K562 (cell line): ENCODE results near the gene ERI2. TPM values are rescaled to one million over a fixed set of nuclear protein-coding genes. Genes with fewer than 3 reads are reported as not detected.

ENCODE experiments used
- BRD4 ChIP-seq: fragments of 200-600 bp; sonication (generic); IDR thresholded peaks from 2 replicates; pipeline ENCODE4 v1.6.1; 2017; ENCODE audit warnings: inconsistent platforms
- BRD9 ChIP-seq: fragments of 450-650 bp; IDR thresholded peaks from 2 replicates; pipeline ENCODE4 v1.6.1; 2018; ENCODE audit warnings: low read depth; ENCODE audit not compliant: partially characterized antibody
- BRF2 ChIP-seq: IDR thresholded peaks from 3 replicates; pipeline ENCODE4 v1.6.1; 2011; ENCODE audit warnings: borderline replicate concordance, mild to moderate bottlenecking; ENCODE audit not compliant: insufficient read length, insufficient read depth
- HDGF ChIP-seq: fragments of 450-650 bp; IDR thresholded peaks from 2 replicates; pipeline ENCODE4 v1.6.1; 2016
- L3MBTL2 ChIP-seq: fragments of 450-650 bp; IDR thresholded peaks from 2 replicates; pipeline ENCODE4 v1.6.1; 2016; ENCODE audit warnings: mild to moderate bottlenecking, moderate library complexity
- MITF ChIP-seq: IDR thresholded peaks from 2 replicates; pipeline ENCODE4 v1.6.1; 2014; ENCODE audit warnings: antibody characterized with exemption
- MYNN ChIP-seq, 2 experiments: sonication (generic); formaldehyde crosslinking in 1 of 2; IDR thresholded peaks; 2 replicates each; pipeline versions ENCODE4 v1.5.0 to v1.6.1; 2016 to 2020; ENCODE audit warnings: antibody characterized with exemption in 1 of 2, missing genetic modification reagents in 1 of 2
- PHF20 ChIP-seq: fragments of 450-650 bp; IDR thresholded peaks from 2 replicates; pipeline ENCODE4 v1.6.1; 2018; ENCODE audit not compliant: partially characterized antibody
- PHF8 ChIP-seq: fragments of 200-600 bp; sonication (generic); IDR thresholded peaks from 2 replicates; pipeline ENCODE4 v1.6.1; 2012; ENCODE audit warnings: mixed run types, mild to moderate bottlenecking, inconsistent platforms, low read length, moderate library complexity, borderline replicate concordance
- POLR2AphosphoS2 ChIP-seq: IDR thresholded peaks from 2 replicates; pipeline ENCODE4 v1.6.1; 2012; ENCODE audit warnings: low read length, improper control_type of control experiment
- POU5F1 ChIP-seq: fragments of 150-350 bp; IDR thresholded peaks from 2 replicates; pipeline ENCODE4 v1.6.1; 2014; ENCODE audit warnings: borderline replicate concordance, low read length, low read depth, mild to moderate bottlenecking; ENCODE audit not compliant: partially characterized antibody
- SIN3A ChIP-seq, 2 experiments: fragments of 150-350 bp in 1 of 2; IDR thresholded peaks; 2 replicates each; pipeline ENCODE4 v1.6.1; 2011 to 2016; ENCODE audit warnings: borderline replicate concordance in 2 of 2, low read depth in 2 of 2, low read length in 2 of 2, mild to moderate bottlenecking in 2 of 2, moderate library complexity in 2 of 2; ENCODE audit not compliant: control insufficient read depth in 1 of 2
- SRF ChIP-seq, 2 experiments: fragments of 250-450, 450-650 bp in 1 of 2; sonication (Bioruptor Pico) in 1 of 2; sonication (generic) in 1 of 2; formaldehyde crosslinking; IDR thresholded peaks; 2 replicates each; pipeline versions ENCODE4 v1.5.0 to v1.5.1; 2020 to 2022; ENCODE audit warnings: mild to moderate bottlenecking in 1 of 2, missing genetic modification reagents in 1 of 2
- U2AF1 ChIP-seq: fragments of 200-400 bp; formaldehyde crosslinking; optimal IDR thresholded peaks from 2 replicates; pipeline ENCODE3; 2017; ENCODE audit warnings: mild to moderate bottlenecking, low read depth, low read length, moderate library complexity
- ZBTB33 ChIP-seq: sonication (generic); formaldehyde crosslinking; IDR thresholded peaks from 2 replicates; pipeline ENCODE4 v1.8.1; 2023; ENCODE audit warnings: mild to moderate bottlenecking, missing genetic modification reagents
- ZMIZ1 ChIP-seq, 2 experiments: fragments of 150-350 bp in 1 of 2; IDR thresholded peaks; 2 replicates each; pipeline ENCODE4 v1.6.1; 2012 to 2016; ENCODE audit warnings: low read depth in 2 of 2, low read length in 2 of 2, mild to moderate bottlenecking in 1 of 2, moderate library complexity in 1 of 2
- ZNF57 ChIP-seq: fragments of 450-650 bp; formaldehyde crosslinking; IDR thresholded peaks from 2 replicates; pipeline ENCODE4 v1.4.0; 2020; ENCODE audit warnings: mild to moderate bottlenecking, moderate library complexity
- ZNF778 ChIP-seq: fragments of 450-650 bp; formaldehyde crosslinking; IDR thresholded peaks from 2 replicates; pipeline ENCODE4 v1.4.0; 2020; ENCODE audit warnings: mild to moderate bottlenecking, moderate library complexity
- polyA plus RNA-seq, 8 experiments: library from polyadenylated mRNA; depleted of rRNA in 4 of 8; stranded (reverse) in 5 of 8; unstranded in 3 of 8; fragments of >200 nt; fragmentation: Nextera tagmentation in 2 of 8; fragmentation: Illumina TruSeq in 1 of 8; extraction: Ambion mirVana in 2 of 8; extraction: Trizol in 1 of 8; gene quantifications; 2 replicates each; pipeline versions ENCODE4 v1.2.1 to v1.2.3, GENCODE V29; 2011 to 2014; ENCODE audit warnings: inconsistent platforms in 1 of 8, missing spikeins in 1 of 8
- total RNA-seq, 7 experiments: library from RNA; depleted of rRNA in 6 of 7; stranded (reverse); fragments of >200 nt in 6 of 7; fragmentation: Illumina TruSeq in 2 of 7; extraction: Trizol in 2 of 7; gene quantifications; 2 replicates each; pipeline versions ENCODE4 v1.2.1 to v1.2.3, GENCODE V29; 2011 to 2021; ENCODE audit warnings: low replicate concordance in 1 of 7

Gene ERI2
- total and polyA plus RNA-seq, 9 of the 15 experiments (the other 6 are each of a cell fraction or from before 2014, with no cell fraction given), result 23.3 to 57.0 (median 48.1) TPM

GRCh38 chr16:20806168-20807050 lies at the start of gene ERI2, which contains the start of gene REXO5 (continued):
- no peak for TF ChIP-seq ZBTB33 (CRISPR knock-in tag)
- no peak for TF ChIP-seq ZNF778 (CRISPR knock-in tag)
- TF ChIP-seq BRF2, result no peak
- TF ChIP-seq ZNF57 (CRISPR knock-in tag), result no peak
- TF ChIP-seq MYNN (IDR thresholded peaks at IDR 0.05), result peak; percentile 70; the same call in 1 of the 2 replicates
- no peak for TF ChIP-seq MYNN (CRISPR knock-in tag; IDR thresholded peaks at IDR 0.05)
- TF ChIP-seq MITF, result no peak
- peak; percentile 40; the same call in 1 of the 2 replicates for TF ChIP-seq POLR2AphosphoS2
- TF ChIP-seq BRD4, result peak; percentile 15; the same call in 1 of the 2 replicates
- TF ChIP-seq POU5F1, result no peak
- peak; percentile 89 for TF ChIP-seq BRD9
- TF ChIP-seq U2AF1, result no peak
- peak; percentile 80 for TF ChIP-seq PHF20
- TF ChIP-seq L3MBTL2, result peak; percentile 75
- peak; percentile 82; the same call in 1 of the 2 replicates for TF ChIP-seq PHF8
- no peak for TF ChIP-seq ZMIZ1 (IDR thresholded peaks at IDR 0.05; ENCODE audit: low read depth in 2 of 2, low read length in 2 of 2)
- TF ChIP-seq SRF (CRISPR knock-in tag; IDR thresholded peaks at IDR 0.05), result peak in 1 of 2 experiments; percentile 69; a peak in 1 of 4 replicates
- TF ChIP-seq HDGF, result no peak
- TF ChIP-seq SIN3A (IDR thresholded peaks at IDR 0.05; ENCODE audit: borderline replicate concordance in 2 of 2, control insufficient read depth in 1 of 2, low read depth in 2 of 2, low read length in 2 of 2), result peak; percentile 91 to 99; a peak in 3 of 4 replicates
